ENCODE measurements around the gene ZFPM1. TPM values are rescaled to one million over a fixed set of nuclear protein-coding genes. Genes with fewer than 3 reads are reported as not detected.

Gene ZFPM1
- total RNA-seq, 3 donors from 2014 or later: 14.2 to 17.3 (median 15.9) TPM

DNA sequence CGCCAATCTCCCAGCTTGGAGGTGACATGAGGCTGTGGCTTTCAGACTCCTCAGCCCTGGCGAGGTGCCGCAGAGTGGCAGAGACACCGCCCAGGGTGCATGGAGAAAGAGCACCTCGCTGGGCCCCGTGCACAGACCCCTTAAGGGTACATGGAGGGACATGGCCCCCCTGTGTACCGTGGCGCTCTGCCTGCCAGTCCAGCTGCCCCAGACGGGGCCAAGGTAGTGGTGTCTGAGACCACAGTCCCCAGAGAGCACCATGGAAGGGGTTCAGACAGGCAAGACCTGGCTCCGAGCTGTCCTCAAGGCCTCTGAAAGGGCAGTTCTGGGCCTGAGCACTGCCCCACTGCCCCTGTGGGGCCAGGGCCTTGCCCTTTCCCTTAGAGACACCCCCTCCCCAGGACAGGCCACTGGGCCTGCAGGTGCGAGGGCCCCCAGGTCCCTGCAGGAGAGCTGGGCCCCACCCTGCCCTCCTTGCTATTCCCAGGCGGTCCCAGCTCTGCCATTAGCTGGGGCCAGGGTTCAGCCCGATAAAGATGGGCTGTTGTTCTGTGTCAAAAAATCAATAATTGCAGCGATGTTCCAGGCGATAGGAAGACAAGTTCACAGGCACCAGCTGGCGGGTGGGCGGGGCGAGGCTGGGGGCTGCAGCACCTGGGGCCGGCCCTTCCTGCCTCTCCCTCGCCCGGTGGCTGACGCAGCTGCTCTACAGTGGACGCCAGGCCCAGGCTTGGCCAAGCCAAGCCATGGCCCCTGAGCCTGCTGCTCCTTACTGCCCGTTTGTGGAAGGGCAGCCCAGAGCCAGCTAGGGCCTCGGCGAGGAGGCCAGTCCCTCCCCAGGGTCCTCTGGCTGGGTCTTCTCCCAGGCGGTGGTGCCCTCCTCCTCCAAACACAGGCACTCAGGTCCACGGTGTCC is 51.7 kb downstream of the ZFPM1 start:
- H3K9me3 Mint-ChIP-seq: no peaks in the 10 kb centered on the region
- no peaks in the 10 kb centered on the region for H3K27me3 Mint-ChIP-seq (ENCODE audit: low read depth)
- peaks cover 12% of the 10 kb centered on the region for H3K4me1 Mint-ChIP-seq (ENCODE audit: low read depth)
- H3K36me3 Mint-ChIP-seq (ENCODE audit: insufficient read depth): no peaks in the 10 kb centered on the region
- no peak for ATAC-seq
- no peak overlapping the region for H3K4me3 Mint-ChIP-seq
- no peak for DNase-seq

DNA sequence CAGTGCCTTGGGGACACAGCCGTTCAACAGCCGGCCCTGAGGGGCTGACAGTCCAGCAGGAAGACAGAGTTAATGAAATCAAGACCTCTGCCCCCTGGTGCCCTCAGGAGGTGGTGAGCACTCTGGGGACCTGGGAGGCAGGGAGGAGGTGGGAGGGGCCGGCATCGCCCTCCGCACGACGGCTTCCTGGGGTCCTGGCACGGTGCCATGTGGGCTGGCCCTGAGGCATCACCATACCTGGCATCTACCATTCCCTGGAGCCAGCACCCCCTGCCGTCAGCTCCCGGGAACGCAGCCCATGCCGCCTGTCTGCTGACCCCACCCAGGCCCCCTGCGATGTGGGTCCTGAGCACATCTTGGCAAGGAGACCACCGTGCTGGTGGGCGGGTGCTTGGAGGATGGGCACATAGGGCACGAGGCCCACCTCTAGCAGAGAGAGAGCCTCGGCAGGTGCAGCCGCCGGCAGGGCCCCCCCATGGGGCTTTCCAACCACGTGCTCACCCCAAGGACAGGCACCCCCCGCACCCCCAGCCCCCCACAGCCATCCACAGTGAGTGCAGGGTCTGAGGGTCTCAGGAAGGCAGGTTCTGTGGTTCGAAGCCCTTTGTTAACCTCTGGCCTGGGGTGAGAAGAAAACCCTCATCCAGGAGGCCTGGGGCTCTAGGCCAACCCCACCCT is 52.5 kb downstream of the ZFPM1 start:
- Mint-ChIP-seq H3K4me1 (ENCODE audit: low read depth) (peaks cover 12% of the 10 kb centered on the region), H3K36me3 (ENCODE audit: insufficient read depth) (no peaks in the 10 kb centered on the region), H3K9me3 (no peaks in the 10 kb centered on the region), H3K4me3 (no peak overlapping the region), H3K27me3 (ENCODE audit: low read depth) (no peaks in the 10 kb centered on the region)
- DNase-seq (peak; percentile 52), ATAC-seq (peak; percentile 61 to 62)

GRCh38 chr16:88506723-88507122 is 53.6 kb downstream of the ZFPM1 start:
- Mint-ChIP-seq H3K4me3 (no peak overlapping the region), H3K36me3 (ENCODE audit: insufficient read depth) (no peaks in the 10 kb centered on the region), H3K9me3 (no peaks in the 10 kb centered on the region), H3K4me1 (ENCODE audit: low read depth) (peaks cover 12% of the 10 kb centered on the region), H3K27me3 (ENCODE audit: low read depth) (no peaks in the 10 kb centered on the region)
- DNase-seq (no peak), ATAC-seq (no peak)

GRCh38 chr16:88507231-88507743 is 54.2 kb downstream of the ZFPM1 start:
- no peak overlapping the region for H3K4me3 Mint-ChIP-seq
- H3K27me3 Mint-ChIP-seq (ENCODE audit: low read depth): no peaks in the 10 kb centered on the region
- H3K4me1 Mint-ChIP-seq (ENCODE audit: low read depth): peaks cover 12% of the 10 kb centered on the region
- no peaks in the 10 kb centered on the region for H3K9me3 Mint-ChIP-seq
- ATAC-seq (no peak), DNase-seq (no peak)
- no peaks in the 10 kb centered on the region for H3K36me3 Mint-ChIP-seq (ENCODE audit: insufficient read depth)

DNA sequence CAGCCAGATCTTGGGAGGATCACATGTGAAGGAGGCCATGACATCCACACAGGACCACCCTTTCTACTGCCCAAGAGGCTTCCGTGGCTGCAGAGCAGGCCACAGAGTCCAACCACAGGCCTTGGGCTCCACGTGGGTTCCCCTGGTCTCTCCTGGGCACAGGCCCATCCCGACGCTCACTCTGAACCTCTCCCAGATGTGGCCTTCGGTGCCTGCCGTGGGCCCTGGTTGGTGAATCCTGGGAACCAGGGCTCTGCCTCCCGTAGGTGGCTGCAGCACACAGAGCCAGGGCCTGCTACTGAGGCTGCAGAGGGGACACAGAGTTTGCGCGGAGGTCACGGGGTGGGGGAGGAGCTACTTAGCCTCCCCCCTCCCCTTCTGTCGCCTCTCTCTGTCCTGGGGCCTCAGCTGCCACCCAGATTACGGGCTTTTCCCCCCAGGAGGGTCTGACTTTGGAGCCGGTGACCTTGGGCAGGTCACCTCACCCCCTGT is 55.3 kb downstream of the ZFPM1 start:
- ATAC-seq: no peak
- no peak overlapping the region for H3K4me3 Mint-ChIP-seq
- H3K9me3 Mint-ChIP-seq: no peaks in the 10 kb centered on the region
- no peaks in the 10 kb centered on the region for H3K36me3 Mint-ChIP-seq (ENCODE audit: insufficient read depth)
- no peak for DNase-seq
- H3K27me3 Mint-ChIP-seq (ENCODE audit: low read depth): no peaks in the 10 kb centered on the region
- peaks cover 11% of the 10 kb centered on the region for H3K4me1 Mint-ChIP-seq (ENCODE audit: low read depth)

GRCh38 chr16:88508868-88509748 is 56.0 kb downstream of the ZFPM1 start:
- DNase-seq: no peak
- Mint-ChIP-seq H3K4me1 (ENCODE audit: low read depth) (peaks cover 4% of the 10 kb centered on the region), H3K9me3 (no peaks in the 10 kb centered on the region), H3K4me3 (no peak overlapping the region), H3K36me3 (ENCODE audit: insufficient read depth) (peaks cover 2% of the 10 kb centered on the region), H3K27me3 (ENCODE audit: low read depth) (no peaks in the 10 kb centered on the region)
- ATAC-seq: no peak

DNA sequence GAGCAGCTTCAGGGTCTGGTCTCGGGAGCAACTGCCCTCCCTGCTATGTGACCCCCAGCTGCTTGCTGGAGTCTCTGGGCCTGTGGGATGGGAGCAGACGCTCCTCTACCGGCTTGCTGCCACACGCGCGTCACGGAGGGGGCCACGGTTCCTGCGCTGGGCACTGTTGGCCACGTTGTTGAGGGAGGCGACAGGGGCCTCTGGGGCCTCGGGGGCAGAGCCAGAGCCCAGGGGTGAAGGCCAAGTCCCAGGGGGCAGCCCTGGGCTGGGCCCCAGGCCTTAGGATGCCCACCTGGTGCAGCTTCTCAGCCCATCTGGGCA is 56.6 kb downstream of the ZFPM1 start:
- DNase-seq (no peak), ATAC-seq (no peak)
- Mint-ChIP-seq H3K27me3 (ENCODE audit: low read depth) (no peaks in the 10 kb centered on the region), H3K4me3 (no peak overlapping the region), H3K9me3 (no peaks in the 10 kb centered on the region), H3K4me1 (ENCODE audit: low read depth) (peaks cover 3% of the 10 kb centered on the region), H3K36me3 (ENCODE audit: insufficient read depth) (peaks cover 2% of the 10 kb centered on the region)

DNA sequence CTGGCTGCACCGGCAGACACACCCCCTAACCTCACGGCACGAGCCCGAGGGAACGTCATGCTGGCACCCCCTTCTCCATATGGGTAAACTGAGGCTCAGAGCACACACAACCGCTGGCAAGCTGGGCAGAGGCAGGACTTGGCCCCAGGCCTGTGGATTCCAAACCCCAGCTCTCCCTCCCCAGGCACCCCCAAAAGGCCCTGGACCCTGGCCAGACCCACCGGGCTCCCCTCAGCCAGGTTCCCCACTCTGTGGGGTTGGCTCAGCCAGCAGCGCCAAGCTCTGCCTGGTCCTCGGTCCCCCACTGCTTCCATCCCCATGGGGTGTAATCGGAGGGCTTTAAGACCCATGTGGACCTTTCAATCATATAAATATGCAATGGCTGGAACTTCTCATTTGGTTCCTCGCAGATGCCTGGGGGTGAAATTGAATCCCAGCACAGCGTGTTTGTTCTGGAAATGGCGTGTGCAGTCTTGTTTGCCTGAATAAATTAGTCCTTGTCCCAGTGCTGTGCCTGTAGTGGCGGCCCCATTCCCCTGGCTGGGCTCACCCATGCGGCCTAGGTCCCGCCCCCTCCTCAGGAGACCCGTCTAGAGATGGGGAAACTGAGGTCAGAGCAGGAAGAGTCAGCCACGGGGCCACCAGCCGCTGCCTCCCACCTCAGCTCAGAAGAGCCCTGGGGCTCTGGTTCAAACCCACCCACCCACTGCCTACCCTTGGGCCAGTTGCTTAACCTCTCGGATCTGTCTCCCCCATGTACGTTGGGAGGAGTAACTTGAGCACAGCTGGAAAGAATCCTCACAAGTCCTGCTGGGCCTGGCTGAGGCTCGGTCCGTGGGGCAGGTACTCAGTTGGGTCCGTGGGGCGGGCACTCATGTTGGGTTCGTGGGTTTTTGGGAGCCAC is 57.3 kb downstream of the ZFPM1 start:
- H3K9me3 Mint-ChIP-seq: no peaks in the 10 kb centered on the region
- no peaks in the 10 kb centered on the region for H3K4me1 Mint-ChIP-seq (ENCODE audit: low read depth)
- H3K27me3 Mint-ChIP-seq (ENCODE audit: low read depth): no peaks in the 10 kb centered on the region
- DNase-seq (no peak), ATAC-seq (no peak)
- no peak overlapping the region for H3K4me3 Mint-ChIP-seq
- peaks cover 2% of the 10 kb centered on the region for H3K36me3 Mint-ChIP-seq (ENCODE audit: insufficient read depth)

DNA sequence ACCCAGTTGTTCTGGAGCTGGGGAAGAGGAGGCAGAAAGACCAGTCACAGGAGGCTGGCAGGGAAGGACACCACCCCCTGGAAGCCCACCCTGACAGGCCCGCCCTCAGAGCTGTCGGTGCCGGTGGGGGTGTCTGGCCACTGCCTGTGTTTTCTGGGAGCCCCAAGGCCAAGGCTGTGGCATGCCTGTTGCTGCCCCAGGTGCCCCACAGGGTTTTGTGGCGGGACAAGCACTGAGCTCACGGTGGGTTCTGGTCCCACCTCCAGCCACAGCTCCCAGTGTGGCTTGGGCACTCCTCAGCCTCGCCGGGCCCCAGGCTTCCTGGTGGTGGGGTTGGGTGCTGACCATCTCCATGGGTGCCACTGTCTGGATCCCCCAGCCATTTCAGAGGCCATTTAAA is 58.0 kb downstream of the ZFPM1 start:
- H3K36me3 Mint-ChIP-seq (ENCODE audit: insufficient read depth): peaks cover 2% of the 10 kb centered on the region
- no peaks in the 10 kb centered on the region for H3K9me3 Mint-ChIP-seq
- no peak overlapping the region for H3K4me3 Mint-ChIP-seq
- H3K4me1 Mint-ChIP-seq (ENCODE audit: low read depth): no peaks in the 10 kb centered on the region
- no peaks in the 10 kb centered on the region for H3K27me3 Mint-ChIP-seq (ENCODE audit: low read depth)
- DNase-seq: no peak
- ATAC-seq: no peak

DNA sequence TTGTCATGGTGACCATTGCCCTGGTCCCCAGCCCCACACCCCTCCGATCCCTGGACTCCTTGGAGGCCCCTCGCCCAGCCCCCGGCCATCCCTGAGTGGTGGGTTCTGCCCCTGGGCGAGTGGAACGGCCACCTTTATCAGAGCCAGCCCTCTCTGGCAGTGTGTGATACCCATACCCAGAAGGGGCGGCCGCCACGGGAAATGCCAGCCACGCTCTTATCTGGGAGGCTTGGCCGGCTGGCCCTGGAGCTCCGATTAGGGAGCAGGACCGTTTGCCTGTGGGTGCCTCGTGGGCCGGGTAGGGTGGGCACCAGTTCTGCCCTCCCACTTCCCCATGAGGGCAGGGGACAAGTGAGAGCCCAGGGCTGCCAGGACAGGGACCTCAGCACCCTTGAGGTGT is 58.8 kb downstream of the ZFPM1 start:
- ATAC-seq: no peak
- H3K4me3 Mint-ChIP-seq: no peak overlapping the region
- no peaks in the 10 kb centered on the region for H3K4me1 Mint-ChIP-seq (ENCODE audit: low read depth)
- H3K9me3 Mint-ChIP-seq: no peaks in the 10 kb centered on the region
- peaks cover 2% of the 10 kb centered on the region for H3K36me3 Mint-ChIP-seq (ENCODE audit: insufficient read depth)
- no peaks in the 10 kb centered on the region for H3K27me3 Mint-ChIP-seq (ENCODE audit: low read depth)
- DNase-seq: no peak

DNA sequence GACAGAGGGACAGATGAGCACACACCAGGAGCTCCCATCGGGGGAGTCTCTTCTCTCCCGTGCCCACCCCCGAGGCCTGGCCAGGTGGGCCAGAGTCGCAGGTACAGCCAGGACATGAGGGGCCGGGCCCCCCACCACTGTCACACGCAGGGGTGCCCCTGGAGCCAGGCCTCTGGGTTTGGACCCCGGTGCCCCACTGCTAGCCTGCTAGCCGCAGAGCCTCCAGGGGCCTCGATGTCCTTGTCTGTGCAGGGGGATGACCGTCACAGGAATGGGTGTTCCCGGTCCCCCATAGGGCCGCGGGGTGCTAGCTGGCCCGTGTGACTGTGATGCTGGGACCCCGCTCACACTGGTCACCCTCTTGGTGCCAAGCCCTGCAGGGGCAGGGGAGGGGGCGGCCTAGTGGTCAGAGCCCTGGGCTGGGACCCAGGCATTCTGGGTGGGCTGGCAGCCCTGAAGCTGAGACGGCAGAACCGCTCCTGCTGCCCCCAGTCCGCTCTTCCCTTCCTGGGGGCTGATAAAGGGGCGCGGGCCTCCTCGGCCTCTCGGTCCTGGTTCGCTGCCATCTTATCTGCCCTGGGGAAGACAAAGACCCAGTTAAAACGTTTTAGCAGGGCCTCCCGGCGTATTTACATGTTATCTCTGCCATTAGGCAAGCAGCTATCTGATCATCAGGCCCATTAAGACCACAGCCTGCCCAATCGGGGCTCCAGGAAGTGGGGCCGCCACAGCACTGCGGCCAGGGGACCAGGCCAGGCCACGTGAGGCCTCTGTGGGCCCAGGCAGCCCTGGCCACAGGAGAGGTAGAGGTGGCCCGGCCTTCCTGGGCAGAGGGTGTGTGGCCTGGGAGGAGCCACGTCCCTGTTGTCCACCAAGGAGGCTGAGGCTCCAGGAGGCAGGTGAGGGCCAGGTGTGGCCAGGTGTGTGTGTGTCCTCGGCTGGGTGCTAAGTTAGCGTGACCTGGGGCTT is 59.9 kb downstream of the ZFPM1 start:
- Mint-ChIP-seq H3K4me3 (no peak overlapping the region), H3K9me3 (no peaks in the 10 kb centered on the region), H3K4me1 (ENCODE audit: low read depth) (no peaks in the 10 kb centered on the region), H3K36me3 (ENCODE audit: insufficient read depth) (peaks cover 2% of the 10 kb centered on the region), H3K27me3 (ENCODE audit: low read depth) (no peaks in the 10 kb centered on the region)
- no peak for DNase-seq
- ATAC-seq: no peak

DNA sequence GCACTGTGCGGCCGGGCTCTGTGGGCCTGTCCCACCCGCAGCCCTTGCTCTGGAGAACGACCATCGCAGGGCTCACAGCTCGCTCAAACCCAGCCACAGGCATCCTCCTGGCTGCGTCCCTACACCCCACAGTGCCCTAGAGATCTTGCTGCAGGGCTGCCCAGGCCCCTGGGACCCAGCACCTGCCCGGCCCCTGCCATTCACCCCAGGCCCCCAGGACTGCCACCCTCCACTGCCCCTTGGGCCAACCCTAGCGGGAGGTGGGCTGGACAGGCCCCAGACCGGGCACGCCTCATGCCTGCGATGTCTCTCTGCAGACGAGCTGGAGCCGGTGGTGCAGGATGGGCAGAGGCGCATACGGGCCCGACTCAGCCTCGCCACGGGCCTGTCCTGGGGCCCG is 61.0 kb downstream of the ZFPM1 start:
- H3K9me3 Mint-ChIP-seq: no peaks in the 10 kb centered on the region
- no peaks in the 10 kb centered on the region for H3K27me3 Mint-ChIP-seq (ENCODE audit: low read depth)
- ATAC-seq (no peak), DNase-seq (no peak)
- H3K4me3 Mint-ChIP-seq: no peak overlapping the region
- no peaks in the 10 kb centered on the region for H3K4me1 Mint-ChIP-seq (ENCODE audit: low read depth)
- peaks cover 2% of the 10 kb centered on the region for H3K36me3 Mint-ChIP-seq (ENCODE audit: insufficient read depth)

Measured in activated T-cell treated with anti-CD3 and anti-CD28 coated beads, Interleukin-2, amount 50 U/mL, for 4 hours (primary cell).